Heart right ventricle (tissue), 16 donors: ENCODE measurements around the gene RNU7-1. TPM values are rescaled to one million over a fixed set of nuclear protein-coding genes. Genes with fewer than 3 reads are reported as not detected.
A peak's percentile ranks its signal among the peaks of the same experiment; 100 is the strongest.

Source experiments
- ATAC-seq, 8 donors: fragments of 200-7000 bp; cut with Tn5 transposase; one replicate each; pipeline ENCODE4 v1.9.1; 2020; ENCODE audit warnings: mild to moderate bottlenecking in 8 of 8, moderate library complexity in 8 of 8, moderate number of reproducible peaks in 1 of 8
- DNase-seq, 2 donors: peaks; one replicate each; pipeline ENCODE4 v3.0.0-alpha.2; 2020
- H3K27ac ChIP-seq, 10 donors: fragments of 200-600 bp; sonication (generic) in 2 of 10; one replicate each; pipeline versions ENCODE4 v1.5.0 to v1.8.0; 2020 to 2022; ENCODE audit warnings: mild to moderate bottlenecking in 3 of 10
- H3K27me3 ChIP-seq, 7 donors: fragments of 200-600 bp; one replicate each; pipeline ENCODE4 v1.8.0; 2021 to 2022; ENCODE audit warnings: mild to moderate bottlenecking in 2 of 7
- H3K36me3 ChIP-seq, 9 donors: fragments of 200-600 bp; sonication (generic) in 1 of 9; one replicate each; pipeline versions ENCODE4 v1.5.0 to v1.8.0; 2020 to 2022; ENCODE audit warnings: mild to moderate bottlenecking in 2 of 9
- H3K4me1 ChIP-seq, 9 donors: fragments of 200-600 bp; sonication (generic) in 1 of 9; one replicate each; pipeline versions ENCODE4 v1.5.0 to v1.8.0; 2020 to 2022; ENCODE audit warnings: mild to moderate bottlenecking in 4 of 9
- H3K4me3 ChIP-seq, 10 donors: fragments of 200-600 bp; sonication (generic) in 2 of 10; one replicate each; pipeline versions ENCODE4 v1.5.0 to v1.8.0; 2020 to 2022; ENCODE audit warnings: mild to moderate bottlenecking in 7 of 10, moderate library complexity in 2 of 10
- H3K9me3 ChIP-seq, 11 donors: fragments of 200-600 bp in 10 of 11; sonication (generic) in 2 of 11; one replicate each; pipeline versions ENCODE4 v1.5.0 to v1.8.0; 2013 to 2022; ENCODE audit warnings: mild to moderate bottlenecking in 2 of 11, control low read depth in 1 of 11, moderate library complexity in 1 of 11
- CTCF ChIP-seq, 9 donors: fragments of 200-600 bp; sonication (generic) in 2 of 9; IDR thresholded peaks; one replicate each; pipeline versions ENCODE4 v1.5.0 to v1.8.0; 2021 to 2022; ENCODE audit warnings: antibody characterized with exemption in 9 of 9, mild to moderate bottlenecking in 5 of 9, moderate library complexity in 1 of 9
- WGBS, 2 donors: extraction: QIAGEN DNeasy Blood & Tissue Kit; methylation state at CpG; one replicate each; pipeline ENCODE4 v1.1.7; 2013; ENCODE audit warnings: inconsistent platforms in 1 of 2; 5-methylcytosine and 5-hydroxymethylcytosine counted together
- intact Hi-C, 10 donors: fragments of 100-400 bp; cut with DNase I; formaldehyde crosslinking; loops; one replicate each; pipeline versions ENCODE4 v1.11.1 to v1.14.2; 2022
- polyA plus RNA-seq, 2 donors: library from polyadenylated mRNA; stranded (reverse); fragments of 200-250 nt; gene quantifications; one replicate each; pipeline ENCODE4 v1.2.3, GENCODE V29; 2013
- total RNA-seq, 10 donors: library from RNA; stranded (reverse); fragmentation: NEBNext Ultra II Directional in 3 of 10; extraction: Animal tissue kit (Norgen Biotek cat#: 25700) in 3 of 10; gene quantifications; one replicate each; pipeline versions ENCODE4 v1.2.1 to v1.2.4, GENCODE V29; 2021 to 2023
- donor health status: Arrhythmogenic right ventricular cardiomyopathy.
- donor health status: ischemic (EF 13 %, LVEDD 7.1; RV severe dilation, severe dysfunction).
- donor health status: healthy with polysubstance abuse.
- donor health status: DM: no; HTN: yes; CAD: no.
- donor health status: DM: no; HTN: no; CAD: no.
- donor health status: ischemic (EF 25% LVEDD 6.9; RV normal size, moderate dysfunction).
- donor health status: ischemic (EF 25% LVEDD 5.7; RV mildly dilated, moderate dysfunction).
- donor health status: healthy.
- donor health status: DM: yes; HTN: yes; CAD: no.
- donor health status: Ischemic cardiomyopathy.
- donor health status: ischemic (EF 35%, LVEDD 5.7; RV mildly dilated, moderate dysfunction).
- donor health status: nonischemic (EF 11% LVEDD 7.7; RV severe dilation, severe dysfunction).
- donor health status: DM: yes; HTN: yes; CAD: no.
- donor health status: PGD.
- donor health status: ischemic (EF 29% LVEDD 5.4; RV normal size, mild dysfunction).
- donor health status: nonischemic (EF 23%, LVEDD 6.1; RV moderate dilation, normal function).

The RNU7-1 gene
- total and polyA plus RNA-seq, 12 donors, result not detected

- peak overlapping the region in 8 of 10 donors; percentile 20 to 80 (median 70) for H3K27ac ChIP-seq
- DNase-seq, result no peak
- TF ChIP-seq CTCF (IDR thresholded peaks at IDR 0.05), result no peak
- intact Hi-C loops, result no loop called here
- no peaks in the 10 kb centered on the region for H3K27me3 ChIP-seq
- H3K9me3 ChIP-seq, result no peaks in the 10 kb centered on the region
- peaks cover 0 to 100% (median 69%) of the 10 kb centered on the region in 9 donors for H3K36me3 ChIP-seq
- H3K4me1 ChIP-seq, result peaks cover 0 to 33% (median 0%) of the 10 kb centered on the region in 9 donors
- WGBS, 2 donors, result 58 to 73% methylated on average over 3 of the region's 3 CpGs
- ATAC-seq, result peak in 2 of 8 donors; percentile 2 to 22
- H3K4me3 ChIP-seq, result no peak overlapping the region
These were observed 35.8 kb downstream of the RNU7-1 start for GRCh38 chr12:6979453-6979852.

GRCh38 chr12:6980075-6980474 is 36.5 kb downstream of the RNU7-1 start:
- no peaks in the 10 kb centered on the region for H3K9me3 ChIP-seq
- peaks cover 0 to 98% (median 64%) of the 10 kb centered on the region in 9 donors for H3K36me3 ChIP-seq
- TF ChIP-seq CTCF (IDR thresholded peaks at IDR 0.05), result no peak
- intact Hi-C loops, result no loop called here
- H3K4me1 ChIP-seq, result peaks cover 0 to 33% (median 0%) of the 10 kb centered on the region in 9 donors
- no peak overlapping the region for H3K4me3 ChIP-seq
- ATAC-seq (no peak), DNase-seq (no peak)
- no peaks in the 10 kb centered on the region for H3K27me3 ChIP-seq
- WGBS, 2 donors, result 96 to 100% methylated on average over 4 of the region's 4 CpGs
- peak overlapping the region in 2 of 10 donors; percentile 36 to 80 for H3K27ac ChIP-seq

GRCh38 chr12:6980740-6981139 is 37.1 kb downstream of the RNU7-1 start:
- peaks cover 0 to 98% (median 59%) of the 10 kb centered on the region in 9 donors for H3K36me3 ChIP-seq
- no peak for TF ChIP-seq CTCF (IDR thresholded peaks at IDR 0.05)
- intact Hi-C loops, result no loop called here

GRCh38 chr12:6981152-6982052 is 37.8 kb downstream of the RNU7-1 start:
- Histone ChIP-seq H3K4me3 (no peak overlapping the region), H3K27ac (peak overlapping the region in 1 of 10 donors; percentile 24), H3K9me3 (no peaks in the 10 kb centered on the region), H3K36me3 (peaks cover 0 to 98% (median 52%) of the 10 kb centered on the region in 9 donors), H3K4me1 (peaks cover 0 to 33% (median 0%) of the 10 kb centered on the region in 9 donors), H3K27me3 (no peaks in the 10 kb centered on the region)
- intact Hi-C loops, result no loop called here
- no peak for TF ChIP-seq CTCF (IDR thresholded peaks at IDR 0.05)
- WGBS, 2 donors, result 93 to 97% methylated on average over 10 of the region's 10 CpGs
- ATAC-seq (no peak), DNase-seq (no peak)

More at GRCh38 chr12:6980740-6981139, 37.1 kb downstream of the RNU7-1 start:
- Histone ChIP-seq H3K4me3 (no peak overlapping the region), H3K27me3 (no peaks in the 10 kb centered on the region), H3K9me3 (no peaks in the 10 kb centered on the region), H3K4me1 (peaks cover 0 to 33% (median 0%) of the 10 kb centered on the region in 9 donors), H3K27ac (peak overlapping the region in 1 of 10 donors; percentile 24)
- ATAC-seq (no peak), DNase-seq (no peak)
